ENCODE results near the gene EFNA3. TPM values are rescaled to one million over a fixed set of nuclear protein-coding genes. Genes with fewer than 3 reads are reported as not detected.

Gene EFNA3
- total and polyA plus RNA-seq, 2 experiments from 2014 or later = 10.3 to 13.6 TPM

- DNase-seq (ENCODE audit: low spot score) = no peak
- peaks cover 18% of the 10 kb centered on the region for H3K4me1 Mint-ChIP-seq
- peaks cover 45% of the 10 kb centered on the region for H3K27me3 ChIP-seq (ENCODE audit: insufficient read depth)
- H3K4me1 ChIP-seq (ENCODE audit: insufficient read depth) = peaks cover 23% of the 10 kb centered on the region
- TF ChIP-seq NANOG (IDR thresholded peaks at IDR 0.05; ENCODE audit: borderline replicate concordance) = no peak
- TF ChIP-seq, protein P1, sequence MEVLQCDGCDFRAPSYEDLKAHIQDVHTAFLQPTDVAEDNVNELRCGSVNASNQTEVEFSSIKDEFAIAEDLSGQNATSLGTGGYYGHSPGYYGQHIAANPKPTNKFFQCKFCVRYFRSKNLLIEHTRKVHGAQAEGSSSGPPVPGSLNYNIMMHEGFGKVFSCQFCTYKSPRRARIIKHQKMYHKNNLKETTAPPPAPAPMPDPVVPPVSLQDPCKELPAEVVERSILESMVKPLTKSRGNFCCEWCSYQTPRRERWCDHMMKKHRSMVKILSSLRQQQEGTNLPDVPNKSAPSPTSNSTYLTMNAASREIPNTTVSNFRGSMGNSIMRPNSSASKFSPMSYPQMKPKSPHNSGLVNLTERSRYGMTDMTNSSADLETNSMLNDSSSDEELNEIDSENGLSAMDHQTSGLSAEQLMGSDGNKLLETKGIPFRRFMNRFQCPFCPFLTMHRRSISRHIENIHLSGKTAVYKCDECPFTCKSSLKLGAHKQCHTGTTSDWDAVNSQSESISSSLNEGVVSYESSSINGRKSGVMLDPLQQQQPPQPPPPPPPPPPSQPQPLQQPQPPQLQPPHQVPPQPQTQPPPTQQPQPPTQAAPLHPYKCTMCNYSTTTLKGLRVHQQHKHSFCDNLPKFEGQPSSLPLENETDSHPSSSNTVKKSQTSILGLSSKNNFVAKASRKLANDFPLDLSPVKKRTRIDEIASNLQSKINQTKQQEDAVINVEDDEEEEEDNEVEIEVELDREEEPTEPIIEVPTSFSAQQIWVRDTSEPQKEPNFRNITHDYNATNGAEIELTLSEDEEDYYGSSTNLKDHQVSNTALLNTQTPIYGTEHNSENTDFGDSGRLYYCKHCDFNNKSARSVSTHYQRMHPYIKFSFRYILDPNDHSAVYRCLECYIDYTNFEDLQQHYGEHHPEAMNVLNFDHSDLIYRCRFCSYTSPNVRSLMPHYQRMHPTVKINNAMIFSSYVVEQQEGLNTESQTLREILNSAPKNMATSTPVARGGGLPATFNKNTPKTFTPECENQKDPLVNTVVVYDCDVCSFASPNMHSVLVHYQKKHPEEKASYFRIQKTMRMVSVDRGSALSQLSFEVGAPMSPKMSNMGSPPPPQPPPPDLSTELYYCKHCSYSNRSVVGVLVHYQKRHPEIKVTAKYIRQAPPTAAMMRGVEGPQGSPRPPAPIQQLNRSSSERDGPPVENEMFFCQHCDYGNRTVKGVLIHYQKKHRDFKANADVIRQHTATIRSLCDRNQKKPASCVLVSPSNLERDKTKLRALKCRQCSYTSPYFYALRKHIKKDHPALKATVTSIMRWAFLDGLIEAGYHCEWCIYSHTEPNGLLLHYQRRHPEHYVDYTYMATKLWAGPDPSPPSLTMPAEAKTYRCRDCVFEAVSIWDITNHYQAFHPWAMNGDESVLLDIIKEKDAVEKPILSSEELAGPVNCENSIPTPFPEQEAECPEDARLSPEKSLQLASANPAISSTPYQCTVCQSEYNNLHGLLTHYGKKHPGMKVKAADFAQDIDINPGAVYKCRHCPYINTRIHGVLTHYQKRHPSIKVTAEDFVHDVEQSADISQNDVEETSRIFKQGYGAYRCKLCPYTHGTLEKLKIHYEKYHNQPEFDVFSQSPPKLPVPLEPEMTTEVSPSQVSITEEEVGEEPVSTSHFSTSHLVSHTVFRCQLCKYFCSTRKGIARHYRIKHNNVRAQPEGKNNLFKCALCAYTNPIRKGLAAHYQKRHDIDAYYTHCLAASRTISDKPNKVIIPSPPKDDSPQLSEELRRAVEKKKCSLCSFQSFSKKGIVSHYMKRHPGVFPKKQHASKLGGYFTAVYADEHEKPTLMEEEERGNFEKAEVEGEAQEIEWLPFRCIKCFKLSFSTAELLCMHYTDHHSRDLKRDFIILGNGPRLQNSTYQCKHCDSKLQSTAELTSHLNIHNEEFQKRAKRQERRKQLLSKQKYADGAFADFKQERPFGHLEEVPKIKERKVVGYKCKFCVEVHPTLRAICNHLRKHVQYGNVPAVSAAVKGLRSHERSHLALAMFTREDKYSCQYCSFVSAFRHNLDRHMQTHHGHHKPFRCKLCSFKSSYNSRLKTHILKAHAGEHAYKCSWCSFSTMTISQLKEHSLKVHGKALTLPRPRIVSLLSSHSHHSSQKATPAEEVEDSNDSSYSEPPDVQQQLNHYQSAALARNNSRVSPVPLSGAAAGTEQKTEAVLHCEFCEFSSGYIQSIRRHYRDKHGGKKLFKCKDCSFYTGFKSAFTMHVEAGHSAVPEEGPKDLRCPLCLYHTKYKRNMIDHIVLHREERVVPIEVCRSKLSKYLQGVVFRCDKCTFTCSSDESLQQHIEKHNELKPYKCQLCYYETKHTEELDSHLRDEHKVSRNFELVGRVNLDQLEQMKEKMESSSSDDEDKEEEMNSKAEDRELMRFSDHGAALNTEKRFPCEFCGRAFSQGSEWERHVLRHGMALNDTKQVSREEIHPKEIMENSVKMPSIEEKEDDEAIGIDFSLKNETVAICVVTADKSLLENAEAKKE (CRISPR knock-in tag; IDR thresholded peaks at IDR 0.05) = no peak
- no peak for TF ChIP-seq JUNB (IDR thresholded peaks at IDR 0.05; ENCODE audit: unreplicated experiment)
- TF ChIP-seq EZH2phosphoT487 (IDR thresholded peaks at IDR 0.05; ENCODE audit: unreplicated experiment) = no peak
- no peak for TF ChIP-seq ZNF114 (CRISPR knock-in tag; IDR thresholded peaks at IDR 0.05)
- no peak for TF ChIP-seq EZH2 (IDR thresholded peaks at IDR 0.05; ENCODE audit: low read depth, unreplicated experiment)
- no peak for TF ChIP-seq CREB1 (CRISPR knock-in tag; IDR thresholded peaks at IDR 0.05; ENCODE audit: low read depth)
- no peak for TF ChIP-seq ZNF331 (CRISPR knock-in tag; IDR thresholded peaks at IDR 0.05; ENCODE audit: low read depth)
- no peak for TF ChIP-seq ETS1 (IDR thresholded peaks at IDR 0.05)
- no peak for TF ChIP-seq STAT1 (IDR thresholded peaks at IDR 0.05; ENCODE audit: unreplicated experiment)
- no peak for TF ChIP-seq POLR2AphosphoS5 (IDR thresholded peaks at IDR 0.05; ENCODE audit: low read depth)
- TF ChIP-seq, protein P2, sequence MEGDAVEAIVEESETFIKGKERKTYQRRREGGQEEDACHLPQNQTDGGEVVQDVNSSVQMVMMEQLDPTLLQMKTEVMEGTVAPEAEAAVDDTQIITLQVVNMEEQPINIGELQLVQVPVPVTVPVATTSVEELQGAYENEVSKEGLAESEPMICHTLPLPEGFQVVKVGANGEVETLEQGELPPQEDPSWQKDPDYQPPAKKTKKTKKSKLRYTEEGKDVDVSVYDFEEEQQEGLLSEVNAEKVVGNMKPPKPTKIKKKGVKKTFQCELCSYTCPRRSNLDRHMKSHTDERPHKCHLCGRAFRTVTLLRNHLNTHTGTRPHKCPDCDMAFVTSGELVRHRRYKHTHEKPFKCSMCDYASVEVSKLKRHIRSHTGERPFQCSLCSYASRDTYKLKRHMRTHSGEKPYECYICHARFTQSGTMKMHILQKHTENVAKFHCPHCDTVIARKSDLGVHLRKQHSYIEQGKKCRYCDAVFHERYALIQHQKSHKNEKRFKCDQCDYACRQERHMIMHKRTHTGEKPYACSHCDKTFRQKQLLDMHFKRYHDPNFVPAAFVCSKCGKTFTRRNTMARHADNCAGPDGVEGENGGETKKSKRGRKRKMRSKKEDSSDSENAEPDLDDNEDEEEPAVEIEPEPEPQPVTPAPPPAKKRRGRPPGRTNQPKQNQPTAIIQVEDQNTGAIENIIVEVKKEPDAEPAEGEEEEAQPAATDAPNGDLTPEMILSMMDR (conservative IDR thresholded peaks at IDR 0.05; ENCODE audit: low read depth in 2 of 2) = no peak
- TF ChIP-seq REST (IDR thresholded peaks at IDR 0.05; ENCODE audit: unreplicated experiment) = no peak
- peaks cover 41% of the 10 kb centered on the region for H3K27me3 Mint-ChIP-seq (ENCODE audit: insufficient read depth, low read depth, poor library complexity)
- H3K36me3 Mint-ChIP-seq (ENCODE audit: low read depth) = no peaks in the 10 kb centered on the region
- no peak overlapping the region for H3K4me3 Mint-ChIP-seq
- no peaks in the 10 kb centered on the region for H3K9me2 ChIP-seq (ENCODE audit: insufficient read depth)
- H4K20me1 ChIP-seq (replicated peaks; ENCODE audit: insufficient read depth) = no peaks in the 10 kb centered on the region
- ATAC-seq = no peak
- H3K9me3 Mint-ChIP-seq = no peaks in the 10 kb centered on the region
- H3K4me3 ChIP-seq = no peak overlapping the region
- H3K36me3 ChIP-seq (ENCODE audit: insufficient read depth) = no peaks in the 10 kb centered on the region
- H3K79me2 ChIP-seq (replicated peaks; ENCODE audit: insufficient read depth) = no peaks in the 10 kb centered on the region
- peak overlapping the region; percentile 66; the same call in 1 of the 2 replicates for H2AFZ ChIP-seq
- H3F3A ChIP-seq (replicated peaks; ENCODE audit: low read depth) = peaks cover 5% of the 10 kb centered on the region
- H3K4me2 ChIP-seq = no peak overlapping the region
- no peak overlapping the region for H3K27ac Mint-ChIP-seq
- no peak overlapping the region for H3K27ac ChIP-seq (ENCODE audit: low read depth)
Measured at GRCh38 chr1:155121249-155121648, 42.6 kb downstream of the EFNA3 start.
